Panc1 (cell line): Measurements from ENCODE around the gene TUBGCP3.

Source experiments
- TF ChIP-seq, protein P1 (sequence below): fragments of 450-650 bp; IDR thresholded peaks from 2 replicates; pipeline ENCODE4 v1.5.1; 2017; ENCODE audit warnings: mild to moderate bottlenecking
- TF ChIP-seq, protein P2 (sequence below), 2 experiments: IDR thresholded peaks; 2 replicates each; pipeline ENCODE4 v1.6.1; 2011 to 2012; ENCODE audit warnings: low read depth in 2 of 2, control low read depth in 1 of 2, low read length in 1 of 2, mild to moderate bottlenecking in 1 of 2, moderate library complexity in 1 of 2; ENCODE audit not compliant: insufficient read depth in 1 of 2

DNA sequence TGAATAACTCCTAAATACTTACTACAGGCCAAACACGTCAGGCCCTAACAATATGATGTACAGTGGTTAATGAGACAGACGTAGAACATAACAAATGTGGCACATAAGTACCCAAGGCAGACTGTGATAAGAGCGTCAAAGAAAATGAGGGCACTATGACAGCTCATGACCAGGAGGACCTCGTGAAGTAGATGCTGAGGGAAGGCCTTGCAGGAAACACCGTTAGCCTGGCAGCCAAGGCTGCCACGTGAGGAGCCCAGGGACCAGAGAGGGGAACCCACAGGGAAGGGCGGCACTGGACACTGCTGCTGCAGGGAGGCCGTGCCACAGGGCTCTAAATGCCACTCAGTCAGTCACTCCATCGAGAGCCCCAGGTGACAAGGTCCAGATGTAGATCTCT is 5.7 kb downstream of the TUBGCP3 start:
- TF ChIP-seq, protein P1, sequence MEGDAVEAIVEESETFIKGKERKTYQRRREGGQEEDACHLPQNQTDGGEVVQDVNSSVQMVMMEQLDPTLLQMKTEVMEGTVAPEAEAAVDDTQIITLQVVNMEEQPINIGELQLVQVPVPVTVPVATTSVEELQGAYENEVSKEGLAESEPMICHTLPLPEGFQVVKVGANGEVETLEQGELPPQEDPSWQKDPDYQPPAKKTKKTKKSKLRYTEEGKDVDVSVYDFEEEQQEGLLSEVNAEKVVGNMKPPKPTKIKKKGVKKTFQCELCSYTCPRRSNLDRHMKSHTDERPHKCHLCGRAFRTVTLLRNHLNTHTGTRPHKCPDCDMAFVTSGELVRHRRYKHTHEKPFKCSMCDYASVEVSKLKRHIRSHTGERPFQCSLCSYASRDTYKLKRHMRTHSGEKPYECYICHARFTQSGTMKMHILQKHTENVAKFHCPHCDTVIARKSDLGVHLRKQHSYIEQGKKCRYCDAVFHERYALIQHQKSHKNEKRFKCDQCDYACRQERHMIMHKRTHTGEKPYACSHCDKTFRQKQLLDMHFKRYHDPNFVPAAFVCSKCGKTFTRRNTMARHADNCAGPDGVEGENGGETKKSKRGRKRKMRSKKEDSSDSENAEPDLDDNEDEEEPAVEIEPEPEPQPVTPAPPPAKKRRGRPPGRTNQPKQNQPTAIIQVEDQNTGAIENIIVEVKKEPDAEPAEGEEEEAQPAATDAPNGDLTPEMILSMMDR = no peak
- TF ChIP-seq, protein P2, sequence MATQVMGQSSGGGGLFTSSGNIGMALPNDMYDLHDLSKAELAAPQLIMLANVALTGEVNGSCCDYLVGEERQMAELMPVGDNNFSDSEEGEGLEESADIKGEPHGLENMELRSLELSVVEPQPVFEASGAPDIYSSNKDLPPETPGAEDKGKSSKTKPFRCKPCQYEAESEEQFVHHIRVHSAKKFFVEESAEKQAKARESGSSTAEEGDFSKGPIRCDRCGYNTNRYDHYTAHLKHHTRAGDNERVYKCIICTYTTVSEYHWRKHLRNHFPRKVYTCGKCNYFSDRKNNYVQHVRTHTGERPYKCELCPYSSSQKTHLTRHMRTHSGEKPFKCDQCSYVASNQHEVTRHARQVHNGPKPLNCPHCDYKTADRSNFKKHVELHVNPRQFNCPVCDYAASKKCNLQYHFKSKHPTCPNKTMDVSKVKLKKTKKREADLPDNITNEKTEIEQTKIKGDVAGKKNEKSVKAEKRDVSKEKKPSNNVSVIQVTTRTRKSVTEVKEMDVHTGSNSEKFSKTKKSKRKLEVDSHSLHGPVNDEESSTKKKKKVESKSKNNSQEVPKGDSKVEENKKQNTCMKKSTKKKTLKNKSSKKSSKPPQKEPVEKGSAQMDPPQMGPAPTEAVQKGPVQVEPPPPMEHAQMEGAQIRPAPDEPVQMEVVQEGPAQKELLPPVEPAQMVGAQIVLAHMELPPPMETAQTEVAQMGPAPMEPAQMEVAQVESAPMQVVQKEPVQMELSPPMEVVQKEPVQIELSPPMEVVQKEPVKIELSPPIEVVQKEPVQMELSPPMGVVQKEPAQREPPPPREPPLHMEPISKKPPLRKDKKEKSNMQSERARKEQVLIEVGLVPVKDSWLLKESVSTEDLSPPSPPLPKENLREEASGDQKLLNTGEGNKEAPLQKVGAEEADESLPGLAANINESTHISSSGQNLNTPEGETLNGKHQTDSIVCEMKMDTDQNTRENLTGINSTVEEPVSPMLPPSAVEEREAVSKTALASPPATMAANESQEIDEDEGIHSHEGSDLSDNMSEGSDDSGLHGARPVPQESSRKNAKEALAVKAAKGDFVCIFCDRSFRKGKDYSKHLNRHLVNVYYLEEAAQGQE (IDR thresholded peaks at IDR 0.05; ENCODE audit: insufficient read depth in 1 of 2, low read depth in 2 of 2, low read length in 1 of 2) = no peak
